Stomach smooth muscle (tissue), 2 donors: ENCODE measurements around the gene KCTD1.

Source experiments
- H3K27ac ChIP-seq: one replicate; pipeline ENCODE4 v1.7.0; 2013; ENCODE audit warnings: mild to moderate bottlenecking, low read length, inconsistent platforms
- H3K27me3 ChIP-seq, 2 donors: one replicate each; pipeline ENCODE4 v1.7.0; 2013; ENCODE audit warnings: low read length in 2 of 2; ENCODE audit not compliant: insufficient read depth in 2 of 2, control insufficient read depth in 1 of 2
- H3K36me3 ChIP-seq, 2 donors: one replicate each; pipeline ENCODE4 v1.7.0; 2013; ENCODE audit warnings: low read length in 2 of 2; ENCODE audit not compliant: control insufficient read depth in 2 of 2, insufficient read depth in 2 of 2
- H3K4me1 ChIP-seq: one replicate; pipeline ENCODE4 v1.7.0; 2013; ENCODE audit warnings: low read length; ENCODE audit not compliant: control insufficient read depth, insufficient read depth
- H3K4me3 ChIP-seq, 2 donors: one replicate each; pipeline ENCODE4 v1.7.0; 2013; ENCODE audit warnings: low read length in 2 of 2
- H3K9ac ChIP-seq, 2 donors: one replicate each; pipeline ENCODE4 v1.7.0; 2013; ENCODE audit warnings: low read length in 2 of 2, mild to moderate bottlenecking in 1 of 2
- H3K9me3 ChIP-seq, 2 donors: one replicate each; pipeline ENCODE4 v1.7.0; 2013; ENCODE audit warnings: low read length in 2 of 2; ENCODE audit not compliant: control insufficient read depth in 2 of 2
- donor health status: healthy.
- donor health status: Pancreatic carcinoma.

Gene KCTD1

DNA sequence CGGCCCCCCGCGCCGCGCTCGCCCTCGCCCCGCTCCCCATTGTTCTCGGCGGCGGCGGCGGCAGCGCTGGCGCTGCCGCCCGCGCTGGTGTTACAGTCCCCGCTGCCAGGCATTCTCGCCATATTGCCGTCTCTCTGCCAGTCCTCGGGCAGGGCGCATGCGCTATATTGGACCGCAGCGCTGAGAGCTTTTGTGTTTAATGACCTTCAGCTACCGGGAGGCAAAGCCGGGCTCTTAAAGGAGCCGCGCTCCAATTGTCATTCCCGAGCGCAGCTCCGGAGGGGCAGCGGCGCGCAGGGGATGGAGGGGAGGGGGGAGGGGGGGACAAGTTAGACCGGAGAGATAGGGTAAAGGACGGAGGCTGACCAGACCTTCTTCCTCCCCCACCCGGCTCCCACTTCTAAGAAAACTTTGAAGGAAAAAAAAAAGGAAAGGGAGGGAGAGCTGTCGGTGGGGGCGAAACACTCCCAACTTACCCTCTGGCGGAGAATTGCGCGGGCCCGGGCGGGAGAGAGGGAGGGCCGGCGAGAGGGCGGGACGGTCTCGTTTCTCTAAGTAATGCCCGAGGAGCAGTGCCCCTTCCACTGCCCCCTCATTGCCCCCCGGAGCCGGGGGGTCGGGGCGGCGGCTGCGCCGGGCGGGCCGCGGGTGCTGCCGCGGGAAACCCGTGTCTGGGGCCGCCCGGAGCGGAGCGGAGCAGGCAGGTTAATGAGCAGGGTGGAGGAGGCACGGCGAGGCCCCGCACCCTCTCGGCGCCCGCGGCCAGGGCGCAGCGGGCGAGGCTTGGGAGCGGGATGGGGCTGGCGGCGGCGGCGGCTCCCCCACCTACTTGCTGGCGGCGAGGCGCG, at the start of gene KCTD1:
Gene KCTD1, minus strand, starts transcription at position 139 of the 848 bp plus-strand sequence. Its CDS starts 17 bp downstream, at position 122.
- Histone ChIP-seq H3K27ac (no peak within 1 kb of the TSS), H3K4me1 (peaks cover 35% of the 10 kb centered on the region), H3K9me3 (no peaks in the 10 kb centered on the region), H3K9ac (peak within 1 kb of the TSS; percentile 49 to 55), H3K27me3 (peaks cover 27 to 34% of the 10 kb centered on the region in 2 donors), H3K36me3 (no peaks in the 10 kb centered on the region), H3K4me3 (peak within 1 kb of the TSS; percentile 68 to 79)

DNA sequence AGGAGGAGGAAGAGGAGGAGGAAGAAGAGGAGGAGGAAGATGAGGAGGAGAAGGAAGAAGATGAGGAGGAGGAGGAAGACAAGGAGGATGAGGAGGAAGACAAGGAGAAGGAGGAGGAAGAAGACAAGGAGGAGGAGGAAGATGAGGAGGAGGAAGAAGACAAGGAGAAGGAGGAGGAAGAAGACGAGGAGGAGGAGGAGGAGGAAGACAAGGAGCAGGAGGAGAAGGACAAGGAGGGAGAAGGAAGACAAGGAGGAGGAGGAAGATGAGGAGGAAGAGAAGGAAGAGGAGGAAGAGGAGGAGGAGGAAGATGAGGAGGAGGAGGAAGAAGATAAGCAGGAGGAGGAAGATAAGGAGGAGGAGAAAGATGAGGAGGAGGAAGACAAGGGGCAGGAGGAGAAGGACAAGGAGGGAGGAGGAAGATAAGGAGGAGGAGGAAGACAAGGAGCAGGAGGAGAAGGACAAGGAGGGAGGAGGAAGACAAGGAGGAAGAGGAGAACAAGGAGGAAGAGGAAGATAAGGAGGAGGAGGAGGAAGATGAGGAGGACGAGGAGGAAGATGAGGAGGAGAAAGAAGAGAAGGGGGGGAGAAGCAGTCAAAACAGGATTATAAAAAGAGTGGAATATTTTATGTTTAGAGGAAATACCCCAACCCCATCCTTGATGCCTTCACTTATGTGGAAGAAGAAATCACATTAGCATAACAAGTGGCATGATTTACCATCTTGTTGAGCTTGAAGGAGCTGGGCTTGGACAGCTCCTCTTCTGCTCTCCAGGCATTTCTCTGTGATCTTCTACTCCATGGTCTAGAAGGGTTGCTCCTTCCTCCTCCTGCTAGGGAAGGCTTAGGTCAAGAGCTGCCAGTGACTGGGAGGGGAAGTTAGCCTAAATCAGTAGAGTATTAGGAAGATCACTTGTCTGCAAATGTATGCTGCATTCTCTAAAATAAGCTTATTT, 45.3 kb upstream of the KCTD1 start:
- no peak overlapping the region for H3K9ac ChIP-seq
- H3K9me3 ChIP-seq: no peaks in the 10 kb centered on the region
- no peak overlapping the region for H3K4me3 ChIP-seq
- H3K27ac ChIP-seq: no peak overlapping the region
- no peaks in the 10 kb centered on the region for H3K27me3 ChIP-seq
- no peaks in the 10 kb centered on the region for H3K36me3 ChIP-seq
- H3K4me1 ChIP-seq: no peaks in the 10 kb centered on the region

DNA sequence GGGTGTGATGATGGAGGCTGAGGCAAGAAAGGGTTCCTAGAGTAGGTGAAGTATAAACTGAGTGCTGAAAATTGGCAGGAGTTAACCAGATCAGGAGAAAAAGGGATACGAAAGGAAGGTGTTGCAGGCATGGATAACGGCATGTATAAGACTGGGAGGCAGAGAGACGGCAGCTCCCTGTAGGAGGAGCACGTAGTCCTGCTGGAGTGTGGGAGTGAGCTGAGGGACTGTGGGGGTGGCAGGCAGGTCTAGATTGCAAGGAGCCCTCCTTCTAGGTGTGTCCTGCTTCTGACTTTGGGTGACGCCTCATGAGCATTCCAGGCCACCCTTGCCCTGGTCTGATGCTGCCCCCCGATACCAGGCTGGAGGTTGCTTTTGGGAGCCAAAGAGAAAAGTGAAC, 36.4 kb upstream of the KCTD1 start:
- Histone ChIP-seq H3K4me1 (no peaks in the 10 kb centered on the region), H3K36me3 (no peaks in the 10 kb centered on the region), H3K27me3 (peaks cover 0 to 3% of the 10 kb centered on the region in 2 donors), H3K27ac (no peak overlapping the region), H3K9ac (no peak overlapping the region), H3K4me3 (no peak overlapping the region), H3K9me3 (no peaks in the 10 kb centered on the region)

DNA sequence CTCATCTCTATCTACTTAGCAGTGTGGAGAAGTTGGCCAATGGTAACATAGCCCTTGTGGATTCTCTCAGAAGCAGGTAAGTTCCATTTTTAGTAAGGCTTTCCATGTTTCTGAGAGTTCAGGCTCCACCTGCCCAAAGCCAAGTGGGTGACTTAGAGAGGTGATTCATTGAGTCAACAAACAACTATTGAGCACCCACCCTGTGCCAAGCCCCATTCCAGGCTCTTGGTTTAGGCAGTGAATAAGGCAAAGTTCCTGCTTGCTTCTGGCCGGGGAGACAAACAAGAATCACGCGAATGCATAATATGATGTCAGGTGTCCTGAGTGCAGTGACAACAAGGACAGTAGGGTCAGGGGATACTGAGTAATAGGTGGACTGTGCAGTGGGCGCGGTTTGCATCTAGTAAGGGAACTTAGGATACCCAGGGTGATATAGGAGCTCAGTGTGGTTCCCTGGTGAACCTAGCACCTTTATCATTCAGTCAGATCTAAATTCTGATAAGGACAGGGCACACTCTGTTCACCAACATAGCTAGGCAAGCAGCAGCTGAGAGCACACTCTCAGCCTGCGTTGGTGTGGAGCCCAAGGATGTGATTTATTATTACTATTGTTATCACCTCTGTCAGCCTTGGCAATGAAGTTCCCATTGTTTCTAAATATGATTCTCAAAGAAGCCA, 31.7 kb upstream of the KCTD1 start:
- H3K4me3 ChIP-seq: no peak overlapping the region
- H3K9ac ChIP-seq: no peak overlapping the region
- peaks cover 0 to 3% of the 10 kb centered on the region in 2 donors for H3K27me3 ChIP-seq
- peaks cover 2% of the 10 kb centered on the region for H3K4me1 ChIP-seq
- H3K9me3 ChIP-seq: no peaks in the 10 kb centered on the region
- no peaks in the 10 kb centered on the region for H3K36me3 ChIP-seq
- H3K27ac ChIP-seq: no peak overlapping the region

DNA sequence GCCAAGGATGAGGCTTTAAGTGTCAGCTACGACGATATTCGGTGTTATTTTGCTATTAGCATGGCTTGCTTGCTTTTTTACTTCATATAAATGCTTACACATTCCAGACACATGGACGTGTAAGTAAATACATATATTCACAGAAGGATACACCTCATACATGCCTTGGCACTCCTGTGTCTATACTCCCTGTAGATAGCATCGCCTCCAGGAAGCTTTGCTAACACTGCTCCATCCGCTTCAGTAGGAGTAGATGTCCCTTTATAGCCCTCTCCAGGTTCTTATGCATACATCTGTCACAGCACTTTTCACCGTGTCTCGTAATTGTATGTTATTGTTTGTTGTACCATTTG, 27.5 kb upstream of the KCTD1 start:
- no peak overlapping the region for H3K27ac ChIP-seq
- H3K9me3 ChIP-seq: no peaks in the 10 kb centered on the region
- H3K36me3 ChIP-seq: no peaks in the 10 kb centered on the region
- H3K9ac ChIP-seq: peak overlapping the region in 1 of 2 donors; percentile 21
- H3K4me1 ChIP-seq: peaks cover 2% of the 10 kb centered on the region
- H3K4me3 ChIP-seq: peak overlapping the region; percentile 60 to 76
- H3K27me3 ChIP-seq: peaks cover 0 to 3% of the 10 kb centered on the region in 2 donors

DNA sequence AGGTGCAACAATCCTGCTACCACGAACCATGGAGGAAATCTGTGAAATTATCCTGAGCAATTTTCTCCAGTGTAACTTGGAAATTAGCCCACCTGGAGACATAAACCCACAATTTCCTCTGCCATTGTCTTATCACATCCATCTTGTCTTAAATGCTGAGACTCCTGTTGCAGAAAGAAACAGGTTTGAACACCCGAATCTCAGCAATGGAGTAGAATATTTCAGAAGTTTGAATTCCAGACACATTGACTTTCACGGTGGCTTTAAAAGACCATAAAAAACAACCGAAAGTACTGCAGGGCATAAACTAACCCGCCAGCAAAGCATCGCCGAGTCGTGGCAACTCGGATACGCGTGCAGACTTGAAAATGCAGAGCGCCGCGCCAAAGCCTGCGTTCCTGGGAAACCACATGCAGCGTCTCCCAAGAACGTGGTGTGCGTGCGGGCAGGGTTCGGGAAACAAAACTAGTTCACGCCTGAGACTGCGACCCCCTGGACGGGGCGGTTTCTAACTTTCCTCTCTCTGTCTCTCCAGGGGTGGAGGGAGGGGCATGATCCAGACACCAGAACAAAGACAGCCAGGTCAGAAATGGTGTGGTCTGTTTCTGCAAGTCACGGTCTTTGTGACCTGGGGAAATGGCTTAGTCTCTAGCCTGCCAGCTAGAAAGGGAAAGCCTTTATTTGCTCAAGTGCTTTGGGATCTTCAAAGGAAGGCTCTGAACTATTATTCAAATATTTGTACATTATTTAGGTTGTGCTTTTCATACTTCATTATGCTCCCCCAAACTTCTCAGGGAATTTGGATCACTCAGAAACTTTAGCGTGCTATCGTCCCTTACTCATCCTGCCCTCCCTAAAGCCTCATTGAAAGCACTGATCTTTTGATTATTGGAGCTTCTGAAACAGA, 26.9 kb upstream of the KCTD1 start:
- Histone ChIP-seq H3K27ac (no peak overlapping the region), H3K4me3 (peak overlapping the region; percentile 60 to 76), H3K9ac (peak overlapping the region; percentile 2 to 21), H3K9me3 (no peaks in the 10 kb centered on the region), H3K27me3 (peaks cover 0 to 2% of the 10 kb centered on the region in 2 donors), H3K4me1 (peaks cover 2% of the 10 kb centered on the region), H3K36me3 (no peaks in the 10 kb centered on the region)

DNA sequence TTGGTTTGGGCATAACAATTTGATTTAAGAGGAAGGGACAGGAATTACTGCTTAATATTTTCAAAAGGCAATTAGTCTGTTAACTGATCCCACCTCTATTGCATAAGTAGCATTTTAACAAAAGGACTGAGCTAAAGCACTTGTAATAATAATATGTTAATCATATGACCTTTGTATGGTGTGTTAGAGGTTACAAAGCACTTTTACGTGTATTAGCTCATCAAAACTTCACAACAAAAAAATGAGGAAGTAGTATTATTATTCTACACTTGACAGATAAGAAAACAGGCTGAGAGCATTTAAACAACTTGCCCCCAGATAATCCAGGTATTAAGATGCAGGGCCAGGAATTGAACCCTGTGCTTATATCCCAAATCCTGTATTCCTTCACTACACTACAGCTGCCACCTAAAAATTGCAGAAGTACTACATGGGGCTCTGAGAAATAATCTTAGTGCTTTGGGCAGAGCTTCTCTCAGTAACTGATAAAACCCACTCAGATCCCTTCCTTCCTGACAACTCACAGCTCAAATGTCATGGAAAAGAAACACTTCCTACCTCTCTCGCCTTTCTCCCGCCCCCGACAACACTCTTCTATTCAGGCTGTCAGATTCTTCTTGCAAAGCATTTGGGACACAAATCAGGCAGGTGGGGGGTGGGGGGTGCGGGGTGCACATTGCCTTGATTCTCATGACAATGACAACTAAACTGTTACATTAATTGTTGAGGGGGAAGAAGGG, 20.7 kb upstream of the KCTD1 start:
- Histone ChIP-seq H3K36me3 (no peaks in the 10 kb centered on the region), H3K27me3 (no peaks in the 10 kb centered on the region), H3K9ac (no peak overlapping the region), H3K4me1 (no peaks in the 10 kb centered on the region), H3K4me3 (no peak overlapping the region), H3K27ac (no peak overlapping the region), H3K9me3 (no peaks in the 10 kb centered on the region)

DNA sequence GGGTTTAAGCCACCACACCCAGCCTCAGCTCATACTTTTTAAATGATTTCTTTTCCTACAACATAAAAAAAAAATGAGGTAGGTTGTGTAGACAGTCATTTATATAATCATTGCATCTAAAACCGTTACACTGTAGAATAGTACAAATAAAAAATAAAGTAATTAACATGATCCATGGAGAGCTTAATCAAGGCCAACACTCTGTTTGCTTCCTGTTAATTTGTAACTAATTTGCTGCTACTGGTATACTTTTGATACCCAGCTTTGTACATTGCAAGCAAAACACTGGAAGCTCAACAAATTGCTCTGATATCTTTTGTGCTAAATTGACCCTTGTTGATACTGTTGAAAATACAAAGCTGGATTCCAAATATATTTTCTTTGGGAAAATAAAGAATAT, 20.2 kb upstream of the KCTD1 start:
- H3K36me3 ChIP-seq: no peaks in the 10 kb centered on the region

DNA sequence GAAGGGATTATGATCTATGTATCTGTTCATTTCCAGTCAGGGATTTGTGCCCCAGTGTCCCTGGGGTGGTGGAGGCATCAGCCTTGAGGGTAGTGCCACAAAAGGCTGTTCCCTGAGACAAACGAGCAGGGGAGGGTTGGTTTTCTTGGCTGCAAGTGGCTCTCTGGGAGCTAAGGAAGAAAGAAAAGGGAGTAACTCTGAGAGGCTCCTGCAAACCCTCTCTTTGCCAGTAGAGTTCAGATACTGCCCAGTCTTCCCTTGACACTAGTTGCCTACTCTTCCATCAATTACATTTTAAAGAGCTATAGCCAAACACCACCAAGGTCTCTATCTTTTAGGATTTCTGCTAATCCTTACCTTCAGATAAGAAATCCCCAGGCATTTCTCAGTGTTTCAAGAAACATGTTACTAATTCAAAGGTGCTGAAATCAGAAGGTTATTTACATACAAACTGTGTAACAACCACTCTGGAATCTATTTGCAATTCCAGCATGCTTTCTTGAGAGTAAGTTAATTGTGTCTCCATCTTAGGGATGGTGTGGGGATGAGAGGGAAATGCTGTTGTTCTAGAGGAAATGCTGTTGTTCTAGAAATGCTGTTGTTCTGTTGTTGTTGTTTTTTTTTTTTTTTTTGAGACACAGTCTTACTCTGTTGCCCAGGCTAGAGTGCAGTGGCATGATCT, 18.7 kb upstream of the KCTD1 start:
- peaks cover 0 to 4% of the 10 kb centered on the region in 2 donors for H3K9me3 ChIP-seq
- H3K36me3 ChIP-seq: no peaks in the 10 kb centered on the region
- H3K27me3 ChIP-seq: no peaks in the 10 kb centered on the region
- H3K4me3 ChIP-seq: no peak overlapping the region
- no peak overlapping the region for H3K27ac ChIP-seq
- H3K4me1 ChIP-seq: no peaks in the 10 kb centered on the region
- no peak overlapping the region for H3K9ac ChIP-seq

More for the DNA sequence above, 20.2 kb upstream of the KCTD1 start:
- Histone ChIP-seq H3K27ac (no peak overlapping the region), H3K4me1 (no peaks in the 10 kb centered on the region), H3K9me3 (no peaks in the 10 kb centered on the region), H3K4me3 (no peak overlapping the region), H3K9ac (no peak overlapping the region), H3K27me3 (no peaks in the 10 kb centered on the region)
